Adrenal gland (tissue), 5 donors: ENCODE measurements around the gene DNHD1.

ENCODE experiments used
- CTCF ChIP-seq, 6 experiments: fragments of 450-650 bp in 4 of 6; fragments of 200-600 bp in 2 of 6; sonication (generic) in 1 of 6; IDR thresholded peaks; 1 replicate in 5 of 6; 2 replicates in 1 of 6; pipeline versions ENCODE4 v1.5.1 to v1.8.0; 2016 to 2021; ENCODE audit warnings: antibody characterized with exemption in 6 of 6, mild to moderate bottlenecking in 2 of 6, moderate library complexity in 1 of 6
- POLR2A ChIP-seq, 2 donors: fragments of 450-650 bp; IDR thresholded peaks; one replicate each; pipeline ENCODE4 v1.6.1; 2017; ENCODE audit warnings: antibody characterized with exemption in 2 of 2, mild to moderate bottlenecking in 2 of 2, moderate library complexity in 1 of 2
- donor health status: DM: no; HTN: no; CAD: no.

- TF ChIP-seq CTCF (IDR thresholded peaks at IDR 0.05) (no peak), POLR2A (IDR thresholded peaks at IDR 0.05) (no peak)
Measured at GRCh38 chr11:6584528-6584927, 87.4 kb downstream of the DNHD1 start.
